Gastroesophageal sphincter (tissue), 4 donors: Measurements from ENCODE around the gene SLC35E2B. TPM values are rescaled to one million over a fixed set of nuclear protein-coding genes. Genes with fewer than 3 reads are reported as not detected.
"Not testable (repeated sequence)": the region's sequence is repeated elsewhere in the genome, so short reads cannot be mapped to it uniquely, and the experiment has no call there.

Source experiments
- ATAC-seq: fragments of 150-250 bp; one replicate; pipeline ENCODE4 v1.9.1; 2016; ENCODE audit warnings: mild to moderate bottlenecking, moderate library complexity
- H3K27ac ChIP-seq, 4 donors: fragments of 200-600 bp; sonication (generic) in 3 of 4; 1 replicate in 3 of 4; 2 replicates in 1 of 4; pipeline ENCODE4 v1.5.1; 2016 to 2019
- H3K27me3 ChIP-seq: fragments of 200-600 bp; sonication (generic); one replicate; pipeline ENCODE4 v1.5.1; 2019
- H3K36me3 ChIP-seq, 2 donors: fragments of 200-600 bp; sonication (generic); one replicate each; pipeline ENCODE4 v1.5.1; 2019; ENCODE audit warnings: control low read depth in 1 of 2
- H3K4me1 ChIP-seq, 3 donors: fragments of 200-600 bp; sonication (generic); 1 replicate in 2 of 3; 2 replicates in 1 of 3; pipeline ENCODE4 v1.5.1; 2016 to 2019; ENCODE audit warnings: control low read depth in 2 of 3
- H3K4me3 ChIP-seq, 2 donors: fragments of 200-600 bp; sonication (generic); one replicate each; pipeline ENCODE4 v1.5.1; 2019; ENCODE audit warnings: mild to moderate bottlenecking in 1 of 2, moderate library complexity in 1 of 2
- H3K9me3 ChIP-seq, 3 donors: fragments of 200-600 bp; sonication (generic); one replicate each; pipeline ENCODE4 v1.5.1; 2017 to 2019; ENCODE audit warnings: control low read depth in 2 of 3
- POLR2A ChIP-seq, 2 donors: fragments of 450-650 bp; IDR thresholded peaks; one replicate each; pipeline ENCODE4 v1.6.1; 2017; ENCODE audit warnings: antibody characterized with exemption in 2 of 2, mild to moderate bottlenecking in 2 of 2, moderate library complexity in 1 of 2
- POLR2AphosphoS5 ChIP-seq: sonication (generic); formaldehyde crosslinking; IDR thresholded peaks from one replicate; pipeline ENCODE4 v1.6.1; 2017; ENCODE audit warnings: antibody characterized with exemption
- WGBS, 2 donors: methylation state at CpG; one replicate each; pipeline ENCODE4 v1.1.5; 2018; ENCODE audit warnings: low coverage in 1 of 2; 5-methylcytosine and 5-hydroxymethylcytosine counted together
- total RNA-seq, 4 donors: library from RNA; depleted of rRNA; stranded (reverse); fragments of >200 nt; gene quantifications; one replicate each; pipeline ENCODE4 v1.1.0, GENCODE V29; 2016
- TF ChIP-seq, protein P1 (sequence below), 4 experiments: fragments of 200-600 bp in 2 of 4; fragments of 450-650 bp in 2 of 4; sonication (generic) in 1 of 4; IDR thresholded peaks; one replicate each; pipeline ENCODE4 v1.5.1; 2017 to 2019; ENCODE audit warnings: antibody characterized with exemption in 4 of 4, mild to moderate bottlenecking in 2 of 4, moderate library complexity in 2 of 4

SLC35E2B gene
- total RNA-seq, 4 donors from 2014 or later: 18.7 to 56.9 (median 37.9) TPM

DNA sequence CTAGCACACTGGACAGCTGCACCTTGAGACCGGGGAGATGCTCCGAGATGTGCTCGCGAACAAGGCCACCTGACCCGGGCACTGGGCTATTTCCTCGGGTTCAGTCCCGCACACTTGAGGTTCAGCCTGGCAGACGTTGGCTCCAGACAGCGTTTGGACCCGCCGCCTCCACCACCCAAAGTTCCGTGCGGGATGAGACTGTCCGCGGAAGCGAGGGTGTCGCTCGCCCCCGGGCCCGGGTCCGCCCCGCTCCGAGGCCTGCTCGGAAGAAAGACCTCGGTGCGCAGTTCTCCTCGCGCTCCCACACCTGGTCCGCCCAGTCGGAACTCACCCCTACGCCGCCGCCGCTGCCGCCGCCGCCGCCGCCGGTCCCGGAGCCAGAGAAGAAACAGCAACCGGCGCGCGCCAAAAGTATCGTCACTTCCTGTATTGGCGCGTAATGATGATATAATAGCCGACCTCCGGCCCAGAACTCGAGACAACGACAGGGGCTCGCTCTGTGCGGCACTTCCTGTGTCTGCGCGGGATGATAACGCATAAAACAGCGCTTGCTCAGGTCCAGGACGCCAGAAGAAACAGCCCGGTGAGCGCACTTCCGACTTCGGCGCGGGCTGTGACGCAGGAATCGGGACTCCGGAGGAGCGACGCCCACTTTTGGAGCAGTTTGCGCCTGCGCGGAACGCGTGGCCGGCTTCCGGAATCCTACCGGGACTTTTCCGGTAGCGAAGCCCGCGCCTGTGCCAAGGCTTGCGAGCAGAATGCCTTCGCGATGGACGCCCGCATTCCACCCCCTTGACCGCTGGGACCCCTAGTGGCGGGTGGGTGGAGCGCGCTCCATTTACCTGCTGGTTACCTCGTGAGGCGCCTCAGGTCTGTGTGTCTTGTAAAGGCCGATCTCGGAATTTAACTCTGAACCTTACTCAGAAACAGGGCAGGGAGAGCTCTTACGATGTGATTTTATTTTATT lies 33.7 kb downstream of the SLC35E2B start, which contains the start of gene CDK11B:
Gene CDK11B, minus strand, starts transcription at position 422 of the 967 bp plus-strand sequence. CDS start 1,519 bp downstream, outside the sequence.
- Histone ChIP-seq H3K27ac (peak within 1 kb of the TSS; percentile 77 to 98 (median 92)), H3K4me3 (peak within 1 kb of the TSS; percentile 74 to 82), H3K36me3 (peaks cover 0 to 41% of the 10 kb centered on the region in 2 donors), H3K4me1 (peaks cover 0 to 32% (median 0%) of the 10 kb centered on the region in 3 donors)
- TF ChIP-seq POLR2AphosphoS5: peak; percentile 79
- TF ChIP-seq POLR2A (IDR thresholded peaks at IDR 0.05): peak in 1 of 2 donors; percentile 47
- TF ChIP-seq, protein P1, sequence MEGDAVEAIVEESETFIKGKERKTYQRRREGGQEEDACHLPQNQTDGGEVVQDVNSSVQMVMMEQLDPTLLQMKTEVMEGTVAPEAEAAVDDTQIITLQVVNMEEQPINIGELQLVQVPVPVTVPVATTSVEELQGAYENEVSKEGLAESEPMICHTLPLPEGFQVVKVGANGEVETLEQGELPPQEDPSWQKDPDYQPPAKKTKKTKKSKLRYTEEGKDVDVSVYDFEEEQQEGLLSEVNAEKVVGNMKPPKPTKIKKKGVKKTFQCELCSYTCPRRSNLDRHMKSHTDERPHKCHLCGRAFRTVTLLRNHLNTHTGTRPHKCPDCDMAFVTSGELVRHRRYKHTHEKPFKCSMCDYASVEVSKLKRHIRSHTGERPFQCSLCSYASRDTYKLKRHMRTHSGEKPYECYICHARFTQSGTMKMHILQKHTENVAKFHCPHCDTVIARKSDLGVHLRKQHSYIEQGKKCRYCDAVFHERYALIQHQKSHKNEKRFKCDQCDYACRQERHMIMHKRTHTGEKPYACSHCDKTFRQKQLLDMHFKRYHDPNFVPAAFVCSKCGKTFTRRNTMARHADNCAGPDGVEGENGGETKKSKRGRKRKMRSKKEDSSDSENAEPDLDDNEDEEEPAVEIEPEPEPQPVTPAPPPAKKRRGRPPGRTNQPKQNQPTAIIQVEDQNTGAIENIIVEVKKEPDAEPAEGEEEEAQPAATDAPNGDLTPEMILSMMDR (IDR thresholded peaks at IDR 0.05): peak in 2 of 4 experiments; percentile 39 to 44
- no CpG with 5 or more reads among the region's 96 CpGs for WGBS, 2 donors
- not testable (repeated sequence) for H3K27me3 ChIP-seq, H3K9me3 ChIP-seq
- ATAC-seq: peak; percentile 94

DNA sequence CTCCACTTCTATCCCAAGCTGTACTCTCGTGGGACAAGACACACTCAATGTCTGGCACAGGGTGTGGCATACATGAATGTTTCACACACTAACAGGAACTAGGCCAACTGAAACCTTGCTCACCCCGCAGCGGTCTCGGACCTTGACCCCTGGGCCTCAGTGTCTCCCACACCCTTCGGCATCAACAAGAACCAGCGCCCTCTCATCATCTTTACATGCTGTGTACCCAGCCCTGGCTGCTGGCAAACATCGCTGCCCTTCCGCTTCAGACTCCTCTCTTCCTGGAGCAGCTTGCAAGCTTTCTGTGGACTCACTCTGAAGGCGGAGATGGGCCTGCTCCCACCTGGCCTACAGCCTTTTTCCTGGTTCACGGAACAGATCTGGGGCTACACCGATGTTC lies 44.3 kb downstream of the SLC35E2B start:
- peaks cover 0 to 74% of the 10 kb centered on the region in 2 donors for H3K36me3 ChIP-seq
- not testable (repeated sequence) for H3K27me3 ChIP-seq, H3K27ac ChIP-seq, H3K9me3 ChIP-seq, ATAC-seq, H3K4me1 ChIP-seq, H3K4me3 ChIP-seq
- WGBS, 2 donors: 90 to 94% methylated on average over 3 to 6 of the region's 11 CpGs

DNA sequence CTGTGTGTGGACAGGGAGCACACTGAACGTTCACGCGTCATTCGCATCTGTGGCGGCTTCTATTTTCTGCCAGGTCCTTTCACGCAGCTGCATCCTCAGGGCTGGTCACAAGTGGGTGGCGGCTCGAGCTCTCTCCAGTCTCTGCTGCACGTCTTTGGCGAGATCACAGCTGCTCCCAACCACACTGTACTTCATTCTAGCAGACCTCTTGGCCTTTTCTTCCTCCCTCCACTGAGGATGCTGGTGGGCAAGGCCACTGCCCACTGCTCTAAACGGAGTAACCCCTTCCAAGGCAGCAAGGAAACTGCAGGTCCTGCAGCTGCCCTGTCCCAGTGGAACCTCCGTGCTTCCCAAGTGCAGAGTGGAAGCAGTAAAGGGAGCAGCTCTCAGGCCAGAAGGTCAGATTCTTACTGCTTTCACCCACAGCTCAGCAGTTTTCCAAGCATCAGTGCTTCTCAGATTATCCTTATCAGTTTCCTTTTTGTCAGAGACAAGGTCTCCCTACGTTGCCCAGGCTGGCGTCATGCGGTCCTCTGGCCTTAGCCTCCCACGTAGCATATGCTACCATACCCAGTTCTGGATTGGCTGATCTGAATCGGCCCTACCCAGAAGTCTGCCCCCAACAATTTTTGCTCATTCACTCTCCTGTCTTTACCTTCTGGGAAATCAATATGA lies 44.9 kb downstream of the SLC35E2B start:
- ATAC-seq, H3K27me3 ChIP-seq, H3K27ac ChIP-seq, H3K4me3 ChIP-seq, H3K9me3 ChIP-seq, H3K4me1 ChIP-seq: not testable (repeated sequence)
- peaks cover 0 to 68% of the 10 kb centered on the region in 2 donors for H3K36me3 ChIP-seq
- 90 to 96% methylated on average over 6 to 7 of the region's 17 CpGs for WGBS, 2 donors

DNA sequence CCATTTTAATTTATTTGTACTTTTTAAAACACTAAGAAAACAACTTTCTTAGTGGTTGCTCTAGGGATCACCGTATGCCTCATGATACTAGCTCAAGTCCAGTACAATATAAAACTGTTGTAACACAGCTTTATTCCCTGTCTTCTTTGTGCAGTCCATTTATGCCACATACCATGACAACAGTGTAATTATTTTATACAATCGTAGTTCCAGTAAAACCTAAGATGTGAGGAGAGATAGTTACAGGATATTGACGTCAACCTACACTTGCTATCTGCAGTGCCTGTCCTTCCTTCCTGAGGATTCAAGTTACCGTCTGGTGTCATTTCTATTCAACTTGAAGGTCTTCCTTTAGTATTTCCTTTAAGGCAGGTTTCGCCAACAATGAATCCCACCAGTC lies 46.3 kb downstream of the SLC35E2B start:
- not testable (repeated sequence) for H3K4me1 ChIP-seq, H3K9me3 ChIP-seq, H3K27me3 ChIP-seq, ATAC-seq, H3K4me3 ChIP-seq, H3K27ac ChIP-seq
- H3K36me3 ChIP-seq: peaks cover 0 to 57% of the 10 kb centered on the region in 2 donors
- WGBS, 2 donors: 71 to 74% methylated on average over 3 to 4 of the region's 5 CpGs

DNA sequence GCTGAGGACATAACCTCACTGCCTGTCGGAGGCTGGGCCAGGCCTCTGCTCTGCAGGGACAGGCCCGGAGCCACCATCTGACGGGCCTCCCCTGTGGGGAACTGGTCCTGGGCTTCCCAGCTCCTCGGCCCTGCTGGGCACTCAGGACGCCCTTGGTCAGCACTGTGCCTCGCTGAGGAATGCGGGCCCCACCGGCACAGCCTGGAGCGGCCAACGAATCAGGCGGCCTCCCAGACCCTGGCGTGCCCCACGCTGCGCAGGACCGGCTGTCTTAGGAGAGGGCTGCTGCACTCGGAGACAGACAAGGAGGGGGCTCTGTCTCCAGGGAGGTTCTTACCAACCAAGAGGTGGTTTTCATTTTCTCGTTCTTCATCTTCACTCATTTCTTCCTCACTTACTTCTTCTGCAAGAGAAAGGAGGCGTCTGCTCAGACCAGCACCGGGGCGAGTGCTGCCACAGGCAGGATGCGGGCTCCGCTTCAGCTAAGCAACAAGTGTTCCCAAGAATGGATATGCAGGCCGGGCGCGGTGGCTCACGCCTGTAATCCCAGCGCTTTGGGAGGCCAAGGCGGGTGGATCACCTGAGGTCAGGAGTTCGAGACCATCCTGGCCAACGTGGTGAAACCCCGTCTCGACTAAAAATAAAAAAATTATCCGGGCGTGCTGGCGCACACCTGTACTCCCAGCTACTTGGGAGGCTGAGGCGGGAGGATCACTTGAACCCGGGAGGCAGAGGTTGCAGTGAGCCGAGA lies 51.7 kb downstream of the SLC35E2B start:
- H3K36me3 ChIP-seq: peaks cover 0 to 54% of the 10 kb centered on the region in 2 donors
- WGBS, 2 donors: 90% methylated on average over 8 of the region's 38 CpGs; no CpG with 5 or more reads in 1 of the 2 donors
- not testable (repeated sequence) for H3K9me3 ChIP-seq

DNA sequence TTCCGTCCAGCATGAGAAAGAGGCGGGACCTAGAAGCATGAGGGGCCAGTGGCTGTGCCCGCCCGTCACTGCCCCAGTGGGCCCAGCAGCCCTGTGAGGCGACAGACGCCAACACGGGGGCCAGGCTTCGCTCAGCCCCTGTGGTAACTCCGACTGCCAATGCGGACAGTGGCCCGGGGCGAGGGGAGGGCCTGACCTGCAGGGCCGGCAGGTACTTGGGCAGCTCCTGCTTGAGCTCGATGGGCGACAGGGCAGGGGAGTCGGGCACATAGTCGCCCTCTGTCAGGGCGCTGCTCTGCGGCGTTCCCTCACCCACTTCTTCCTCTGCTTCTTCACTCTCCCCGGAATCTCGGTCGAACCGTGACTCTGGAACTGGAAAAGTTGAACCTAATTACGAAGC lies 52.5 kb downstream of the SLC35E2B start:
- not testable (repeated sequence) for H3K27me3 ChIP-seq, H3K4me3 ChIP-seq, H3K4me1 ChIP-seq, H3K27ac ChIP-seq, ATAC-seq, H3K9me3 ChIP-seq
- peaks cover 0 to 51% of the 10 kb centered on the region in 2 donors for H3K36me3 ChIP-seq
- no CpG with 5 or more reads among the region's 25 CpGs for WGBS, 2 donors

More for the DNA sequence above, 51.7 kb downstream of the SLC35E2B start:
- H3K4me3 ChIP-seq, H3K27ac ChIP-seq, H3K4me1 ChIP-seq, ATAC-seq, H3K27me3 ChIP-seq: not testable (repeated sequence)

DNA sequence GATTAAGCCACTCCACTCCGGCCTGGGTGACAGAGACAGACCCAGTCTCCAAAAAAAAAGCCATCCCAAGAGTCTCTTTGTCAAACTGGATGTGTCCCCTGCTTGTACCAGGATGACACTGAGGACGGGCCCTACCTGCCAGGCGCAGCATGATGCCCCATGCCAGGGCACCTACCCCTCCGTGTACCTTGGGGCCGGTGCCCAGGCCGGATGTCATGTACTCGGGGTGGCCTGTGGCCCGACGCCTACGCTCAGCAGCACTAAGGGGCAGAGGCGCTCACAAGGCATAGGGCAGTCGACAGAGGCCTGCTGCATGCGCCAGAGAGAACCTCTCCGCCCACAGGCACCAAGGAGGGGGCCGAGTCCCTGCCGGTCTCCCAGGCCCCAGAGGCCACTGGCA lies 53.2 kb downstream of the SLC35E2B start:
- H3K9me3 ChIP-seq, H3K4me3 ChIP-seq, ATAC-seq, H3K4me1 ChIP-seq, H3K27me3 ChIP-seq, H3K27ac ChIP-seq: not testable (repeated sequence)
- 100% methylated on average over 1 of the region's 16 CpGs; no CpG with 5 or more reads in 1 of the 2 donors for WGBS, 2 donors
- H3K36me3 ChIP-seq: peaks cover 0 to 51% of the 10 kb centered on the region in 2 donors

DNA sequence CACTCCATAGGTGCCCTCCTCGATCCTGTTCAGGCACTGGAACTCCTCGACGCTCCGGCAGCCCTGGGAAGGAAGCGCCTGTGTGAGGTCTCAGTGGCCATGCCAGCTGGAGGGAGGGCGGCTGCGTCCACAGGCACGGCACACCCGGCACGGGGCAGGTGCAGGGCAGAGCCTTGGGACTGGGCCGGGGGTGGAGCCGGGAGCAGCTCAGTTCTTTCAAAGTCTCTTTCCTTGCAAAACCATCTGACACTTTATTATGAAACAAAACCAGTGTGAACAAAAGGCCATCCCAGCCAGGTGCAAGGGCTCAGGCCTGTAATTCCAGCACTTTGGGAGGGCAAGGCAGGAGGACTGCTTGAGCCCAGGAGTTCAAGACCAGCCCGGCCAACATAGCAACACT lies 54.1 kb downstream of the SLC35E2B start:
- not testable (repeated sequence) for ATAC-seq, H3K27ac ChIP-seq, H3K4me3 ChIP-seq, H3K27me3 ChIP-seq, H3K9me3 ChIP-seq, H3K4me1 ChIP-seq
- no CpG with 5 or more reads among the region's 13 CpGs for WGBS, 2 donors
- peaks cover 0 to 51% of the 10 kb centered on the region in 2 donors for H3K36me3 ChIP-seq

DNA sequence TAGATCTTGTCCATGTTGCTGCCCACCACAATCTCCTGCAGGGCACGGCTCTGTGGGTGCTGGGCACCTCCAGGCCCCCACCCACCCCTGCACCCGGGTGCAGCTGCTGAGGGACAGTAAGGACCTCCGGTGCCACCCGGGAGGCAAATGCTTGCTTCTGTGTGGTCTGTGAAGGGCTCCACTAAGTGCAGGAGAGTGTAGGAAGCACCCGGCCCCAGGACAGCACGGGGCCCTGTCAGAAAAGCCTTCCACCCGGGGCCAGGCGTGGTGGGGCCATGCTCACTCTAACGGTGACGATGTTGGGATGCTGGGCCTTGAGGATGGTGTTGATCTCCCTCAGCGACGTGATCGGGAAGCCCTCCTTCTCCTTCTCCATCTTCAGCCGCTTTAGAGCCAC lies 55.1 kb downstream of the SLC35E2B start:
- H3K9me3 ChIP-seq, H3K4me3 ChIP-seq, H3K4me1 ChIP-seq, H3K27me3 ChIP-seq, ATAC-seq, H3K27ac ChIP-seq: not testable (repeated sequence)
- peaks cover 0 to 51% of the 10 kb centered on the region in 2 donors for H3K36me3 ChIP-seq
- no CpG with 5 or more reads among the region's 14 CpGs for WGBS, 2 donors

DNA sequence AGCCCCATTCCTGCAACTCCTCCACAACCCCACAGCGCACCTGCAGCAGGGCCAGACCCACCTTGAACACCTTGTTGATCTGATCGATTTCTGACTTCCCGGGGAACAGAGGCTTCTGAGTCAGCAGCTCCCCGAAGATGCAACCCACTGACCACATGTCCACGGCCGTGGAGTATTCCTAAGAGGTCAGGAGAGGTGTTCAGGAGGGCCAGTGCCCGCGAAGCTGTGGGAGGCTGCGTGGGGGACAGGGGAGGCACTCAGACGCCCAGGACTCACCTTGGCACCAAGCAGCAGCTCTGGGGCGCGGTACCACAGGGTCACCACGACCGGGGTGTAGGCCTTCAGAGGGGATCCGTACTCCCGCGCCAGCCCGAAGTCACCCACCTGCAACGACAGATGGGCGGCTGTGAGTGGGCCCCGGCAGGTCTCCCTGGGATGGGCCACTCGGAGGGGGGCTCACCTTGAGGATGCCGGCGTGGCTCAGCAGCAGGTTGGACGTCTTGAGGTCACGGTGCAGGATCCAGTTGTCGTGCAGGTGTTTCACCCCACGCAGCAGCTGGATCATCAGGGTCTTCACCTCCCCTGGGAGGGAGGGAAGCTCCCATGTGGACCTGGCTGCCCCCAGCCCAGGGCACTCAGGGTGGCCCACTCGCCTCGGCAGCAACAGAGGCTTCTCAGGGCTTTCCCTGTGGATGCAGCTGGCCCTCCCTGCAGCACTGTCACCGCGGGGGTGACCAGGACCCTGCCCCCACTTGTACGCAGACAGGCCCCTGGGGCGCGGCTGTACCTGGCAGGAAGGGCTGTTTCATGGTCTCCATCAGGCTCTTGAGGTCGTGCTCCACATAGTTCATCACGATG lies 55.7 kb downstream of the SLC35E2B start:
- not testable (repeated sequence) for ATAC-seq, H3K9me3 ChIP-seq, H3K4me3 ChIP-seq, H3K27ac ChIP-seq, H3K4me1 ChIP-seq, H3K27me3 ChIP-seq
- H3K36me3 ChIP-seq: peaks cover 0 to 51% of the 10 kb centered on the region in 2 donors
- no CpG with 5 or more reads among the region's 37 CpGs for WGBS, 2 donors
